ENCODE measurements around the gene ILF2. TPM values are rescaled to one million over a fixed set of nuclear protein-coding genes. Genes with fewer than 3 reads are reported as not detected.
A peak's percentile ranks its signal among the peaks of the same experiment; 100 is the strongest.

ILF2 gene
- total and polyA plus RNA-seq, 2 of the 13 experiments (the other 11 are each of a cell fraction or from before 2014, with no cell fraction given), result 292 to 366 TPM

DNA sequence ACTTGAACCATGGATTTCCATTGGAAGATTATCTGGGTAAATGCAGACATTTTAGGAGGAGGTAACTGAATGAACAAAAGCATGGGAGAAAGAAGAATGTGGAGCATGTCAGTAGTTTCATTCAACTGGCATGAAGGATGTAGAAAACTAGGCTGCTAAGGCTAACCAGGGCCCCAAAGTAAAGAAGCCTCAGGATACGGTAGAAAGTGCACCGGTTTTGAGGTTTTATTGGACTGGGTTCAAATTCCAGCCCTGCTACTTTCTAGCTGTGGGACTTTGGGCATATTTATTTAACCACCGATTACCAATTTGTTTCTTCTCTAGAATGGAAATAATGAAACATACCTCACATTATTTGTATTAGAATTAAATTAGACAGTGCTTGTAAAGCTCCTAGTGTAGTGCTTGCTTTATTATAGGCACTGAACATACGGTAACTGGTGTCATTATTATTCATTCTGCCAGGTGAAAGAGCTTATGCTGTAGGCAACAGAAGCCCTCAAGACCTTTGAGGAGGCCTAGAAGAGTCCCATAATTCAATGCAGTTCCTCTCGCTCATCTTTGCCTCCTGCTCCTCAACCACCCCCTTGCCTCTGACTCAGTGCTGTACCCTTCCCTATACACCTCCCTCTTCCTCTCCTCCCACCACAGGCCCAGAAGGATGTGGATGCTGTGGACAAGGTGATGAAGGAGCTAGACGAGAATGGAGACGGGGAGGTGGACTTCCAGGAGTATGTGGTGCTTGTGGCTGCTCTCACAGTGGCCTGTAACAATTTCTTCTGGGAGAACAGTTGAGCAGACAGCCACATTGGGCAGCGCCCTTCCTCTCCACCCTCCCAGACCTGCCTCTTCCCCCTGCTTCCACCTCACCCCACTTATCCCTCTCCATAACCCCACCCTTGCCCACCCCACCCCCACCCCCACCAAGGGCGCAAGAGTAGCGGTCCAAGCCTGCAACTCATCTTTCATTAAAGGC lies 39.5 kb downstream of the ILF2 start (continued):
- TF ChIP-seq, protein P1, sequence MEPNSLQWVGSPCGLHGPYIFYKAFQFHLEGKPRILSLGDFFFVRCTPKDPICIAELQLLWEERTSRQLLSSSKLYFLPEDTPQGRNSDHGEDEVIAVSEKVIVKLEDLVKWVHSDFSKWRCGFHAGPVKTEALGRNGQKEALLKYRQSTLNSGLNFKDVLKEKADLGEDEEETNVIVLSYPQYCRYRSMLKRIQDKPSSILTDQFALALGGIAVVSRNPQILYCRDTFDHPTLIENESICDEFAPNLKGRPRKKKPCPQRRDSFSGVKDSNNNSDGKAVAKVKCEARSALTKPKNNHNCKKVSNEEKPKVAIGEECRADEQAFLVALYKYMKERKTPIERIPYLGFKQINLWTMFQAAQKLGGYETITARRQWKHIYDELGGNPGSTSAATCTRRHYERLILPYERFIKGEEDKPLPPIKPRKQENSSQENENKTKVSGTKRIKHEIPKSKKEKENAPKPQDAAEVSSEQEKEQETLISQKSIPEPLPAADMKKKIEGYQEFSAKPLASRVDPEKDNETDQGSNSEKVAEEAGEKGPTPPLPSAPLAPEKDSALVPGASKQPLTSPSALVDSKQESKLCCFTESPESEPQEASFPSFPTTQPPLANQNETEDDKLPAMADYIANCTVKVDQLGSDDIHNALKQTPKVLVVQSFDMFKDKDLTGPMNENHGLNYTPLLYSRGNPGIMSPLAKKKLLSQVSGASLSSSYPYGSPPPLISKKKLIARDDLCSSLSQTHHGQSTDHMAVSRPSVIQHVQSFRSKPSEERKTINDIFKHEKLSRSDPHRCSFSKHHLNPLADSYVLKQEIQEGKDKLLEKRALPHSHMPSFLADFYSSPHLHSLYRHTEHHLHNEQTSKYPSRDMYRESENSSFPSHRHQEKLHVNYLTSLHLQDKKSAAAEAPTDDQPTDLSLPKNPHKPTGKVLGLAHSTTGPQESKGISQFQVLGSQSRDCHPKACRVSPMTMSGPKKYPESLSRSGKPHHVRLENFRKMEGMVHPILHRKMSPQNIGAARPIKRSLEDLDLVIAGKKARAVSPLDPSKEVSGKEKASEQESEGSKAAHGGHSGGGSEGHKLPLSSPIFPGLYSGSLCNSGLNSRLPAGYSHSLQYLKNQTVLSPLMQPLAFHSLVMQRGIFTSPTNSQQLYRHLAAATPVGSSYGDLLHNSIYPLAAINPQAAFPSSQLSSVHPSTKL (CRISPR knock-in tag; IDR thresholded peaks at IDR 0.05), result 0 out of 2 replicates have a peak, but pooled peaks have one; percentile 36
- no peak for TF ChIP-seq KLF16 (CRISPR knock-in tag; IDR thresholded peaks at IDR 0.05)
- TF ChIP-seq, protein P2, sequence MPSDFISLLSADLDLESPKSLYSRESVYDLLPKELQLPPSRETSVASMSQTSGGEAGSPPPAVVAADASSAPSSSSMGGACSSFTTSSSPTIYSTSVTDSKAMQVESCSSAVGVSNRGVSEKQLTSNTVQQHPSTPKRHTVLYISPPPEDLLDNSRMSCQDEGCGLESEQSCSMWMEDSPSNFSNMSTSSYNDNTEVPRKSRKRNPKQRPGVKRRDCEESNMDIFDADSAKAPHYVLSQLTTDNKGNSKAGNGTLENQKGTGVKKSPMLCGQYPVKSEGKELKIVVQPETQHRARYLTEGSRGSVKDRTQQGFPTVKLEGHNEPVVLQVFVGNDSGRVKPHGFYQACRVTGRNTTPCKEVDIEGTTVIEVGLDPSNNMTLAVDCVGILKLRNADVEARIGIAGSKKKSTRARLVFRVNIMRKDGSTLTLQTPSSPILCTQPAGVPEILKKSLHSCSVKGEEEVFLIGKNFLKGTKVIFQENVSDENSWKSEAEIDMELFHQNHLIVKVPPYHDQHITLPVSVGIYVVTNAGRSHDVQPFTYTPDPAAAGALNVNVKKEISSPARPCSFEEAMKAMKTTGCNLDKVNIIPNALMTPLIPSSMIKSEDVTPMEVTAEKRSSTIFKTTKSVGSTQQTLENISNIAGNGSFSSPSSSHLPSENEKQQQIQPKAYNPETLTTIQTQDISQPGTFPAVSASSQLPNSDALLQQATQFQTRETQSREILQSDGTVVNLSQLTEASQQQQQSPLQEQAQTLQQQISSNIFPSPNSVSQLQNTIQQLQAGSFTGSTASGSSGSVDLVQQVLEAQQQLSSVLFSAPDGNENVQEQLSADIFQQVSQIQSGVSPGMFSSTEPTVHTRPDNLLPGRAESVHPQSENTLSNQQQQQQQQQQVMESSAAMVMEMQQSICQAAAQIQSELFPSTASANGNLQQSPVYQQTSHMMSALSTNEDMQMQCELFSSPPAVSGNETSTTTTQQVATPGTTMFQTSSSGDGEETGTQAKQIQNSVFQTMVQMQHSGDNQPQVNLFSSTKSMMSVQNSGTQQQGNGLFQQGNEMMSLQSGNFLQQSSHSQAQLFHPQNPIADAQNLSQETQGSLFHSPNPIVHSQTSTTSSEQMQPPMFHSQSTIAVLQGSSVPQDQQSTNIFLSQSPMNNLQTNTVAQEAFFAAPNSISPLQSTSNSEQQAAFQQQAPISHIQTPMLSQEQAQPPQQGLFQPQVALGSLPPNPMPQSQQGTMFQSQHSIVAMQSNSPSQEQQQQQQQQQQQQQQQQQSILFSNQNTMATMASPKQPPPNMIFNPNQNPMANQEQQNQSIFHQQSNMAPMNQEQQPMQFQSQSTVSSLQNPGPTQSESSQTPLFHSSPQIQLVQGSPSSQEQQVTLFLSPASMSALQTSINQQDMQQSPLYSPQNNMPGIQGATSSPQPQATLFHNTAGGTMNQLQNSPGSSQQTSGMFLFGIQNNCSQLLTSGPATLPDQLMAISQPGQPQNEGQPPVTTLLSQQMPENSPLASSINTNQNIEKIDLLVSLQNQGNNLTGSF (CRISPR knock-in tag; IDR thresholded peaks at IDR 0.05), result no peak
- no peak for TF ChIP-seq NFE2L2 (IDR thresholded peaks at IDR 0.05; ENCODE audit: low read length)
- no peak for TF ChIP-seq SMAD1 (CRISPR knock-in tag; IDR thresholded peaks at IDR 0.05; ENCODE audit: borderline replicate concordance, low read depth)
- no peak for TF ChIP-seq EED (CRISPR knock-in tag; IDR thresholded peaks at IDR 0.05)
- TF ChIP-seq IRX3 (CRISPR knock-in tag; IDR thresholded peaks at IDR 0.05; ENCODE audit: borderline replicate concordance, low read depth), result no peak
- TF ChIP-seq GZF1 (CRISPR knock-in tag; IDR thresholded peaks at IDR 0.05), result no peak
- TF ChIP-seq, protein P3, sequence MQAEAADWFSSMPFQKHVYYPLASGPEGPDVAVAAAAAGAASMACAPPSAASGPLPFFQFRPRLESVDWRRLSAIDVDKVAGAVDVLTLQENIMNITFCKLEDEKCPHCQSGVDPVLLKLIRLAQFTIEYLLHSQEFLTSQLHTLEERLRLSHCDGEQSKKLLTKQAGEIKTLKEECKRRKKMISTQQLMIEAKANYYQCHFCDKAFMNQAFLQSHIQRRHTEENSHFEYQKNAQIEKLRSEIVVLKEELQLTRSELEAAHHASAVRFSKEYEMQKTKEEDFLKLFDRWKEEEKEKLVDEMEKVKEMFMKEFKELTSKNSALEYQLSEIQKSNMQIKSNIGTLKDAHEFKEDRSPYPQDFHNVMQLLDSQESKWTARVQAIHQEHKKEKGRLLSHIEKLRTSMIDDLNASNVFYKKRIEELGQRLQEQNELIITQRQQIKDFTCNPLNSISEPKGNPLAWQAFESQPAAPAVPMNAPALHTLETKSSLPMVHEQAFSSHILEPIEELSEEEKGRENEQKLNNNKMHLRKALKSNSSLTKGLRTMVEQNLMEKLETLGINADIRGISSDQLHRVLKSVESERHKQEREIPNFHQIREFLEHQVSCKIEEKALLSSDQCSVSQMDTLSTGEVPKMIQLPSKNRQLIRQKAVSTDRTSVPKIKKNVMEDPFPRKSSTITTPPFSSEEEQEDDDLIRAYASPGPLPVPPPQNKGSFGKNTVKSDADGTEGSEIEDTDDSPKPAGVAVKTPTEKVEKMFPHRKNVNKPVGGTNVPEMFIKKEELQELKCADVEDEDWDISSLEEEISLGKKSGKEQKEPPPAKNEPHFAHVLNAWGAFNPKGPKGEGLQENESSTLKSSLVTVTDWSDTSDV (CRISPR knock-in tag; IDR thresholded peaks at IDR 0.05), result no peak
- TF ChIP-seq MEF2D (CRISPR knock-in tag; IDR thresholded peaks at IDR 0.05), result no peak
- no peak for TF ChIP-seq TEAD2 (CRISPR knock-in tag; IDR thresholded peaks at IDR 0.05)
- TF ChIP-seq, protein P4, sequence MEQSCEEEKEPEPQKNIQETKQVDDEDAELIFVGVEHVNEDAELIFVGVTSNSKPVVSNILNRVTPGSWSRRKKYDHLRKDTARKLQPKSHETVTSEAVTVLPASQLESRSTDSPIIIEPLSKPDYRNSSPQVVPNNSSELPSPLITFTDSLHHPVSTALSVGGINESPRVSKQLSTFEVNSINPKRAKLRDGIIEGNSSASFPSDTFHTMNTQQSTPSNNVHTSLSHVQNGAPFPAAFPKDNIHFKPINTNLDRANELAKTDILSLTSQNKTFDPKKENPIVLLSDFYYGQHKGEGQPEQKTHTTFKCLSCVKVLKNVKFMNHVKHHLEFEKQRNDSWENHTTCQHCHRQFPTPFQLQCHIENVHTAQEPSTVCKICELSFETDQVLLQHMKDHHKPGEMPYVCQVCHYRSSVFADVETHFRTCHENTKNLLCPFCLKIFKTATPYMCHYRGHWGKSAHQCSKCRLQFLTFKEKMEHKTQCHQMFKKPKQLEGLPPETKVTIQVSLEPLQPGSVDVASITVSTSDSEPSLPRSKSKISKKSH (CRISPR knock-in tag; IDR thresholded peaks at IDR 0.05; ENCODE audit: borderline replicate concordance), result no peak
- TF ChIP-seq SAP130 (CRISPR knock-in tag; IDR thresholded peaks at IDR 0.05; ENCODE audit: low read depth), result peak; percentile 49
- TF ChIP-seq SNRNP70 (IDR thresholded peaks at IDR 0.05; ENCODE audit: low read depth, low read length), result no peak
